Skeletal muscle satellite cell (primary cell): Measurements from ENCODE around the gene PKNOX1.
"Not testable (repeated sequence)": the region's sequence is repeated elsewhere in the genome, so short reads cannot be mapped to it uniquely, and the experiment has no call there.

Source experiments
- H3K27me3 ChIP-seq: 2 replicates; pipeline ENCODE4 v1.7.0; 2013; ENCODE audit warnings: low read length; ENCODE audit not compliant: control insufficient read depth, insufficient read depth
- H3K36me3 ChIP-seq: 2 replicates; pipeline ENCODE4 v1.7.0; 2013; ENCODE audit warnings: mild to moderate bottlenecking, control low read depth, low read length; ENCODE audit not compliant: insufficient read depth
- H3K4me1 ChIP-seq: 2 replicates; pipeline ENCODE4 v1.7.0; 2013; ENCODE audit warnings: low read length; ENCODE audit not compliant: control insufficient read depth, insufficient read depth
- H3K4me2 ChIP-seq: 2 replicates; pipeline ENCODE4 v1.7.0; 2013; ENCODE audit warnings: mild to moderate bottlenecking, low read length
- H3K4me3 ChIP-seq: 2 replicates; pipeline ENCODE4 v1.7.0; 2013; ENCODE audit warnings: low read length
- H3K9ac ChIP-seq: 2 replicates; pipeline ENCODE4 v1.7.0; 2013; ENCODE audit warnings: mild to moderate bottlenecking, low read depth, low read length, moderate library complexity
- H3K9me3 ChIP-seq: replicated peaks from 2 replicates; pipeline ENCODE4 v1.7.0; 2013; ENCODE audit warnings: mild to moderate bottlenecking, control low read depth, low read length

The PKNOX1 gene

GRCh38 chr21:42937034-42937940 lies 37.1 kb upstream of the PKNOX1 start:
- H3K4me2 ChIP-seq, H3K9me3 ChIP-seq, H3K36me3 ChIP-seq, H3K27me3 ChIP-seq, H3K4me3 ChIP-seq, H3K9ac ChIP-seq: not testable (repeated sequence)
- H3K4me1 ChIP-seq, result peaks cover 10% of the 10 kb centered on the region

- Histone ChIP-seq H3K9ac (no peak overlapping the region), H3K9me3 (no peaks in the 10 kb centered on the region), H3K4me2 (no peak overlapping the region), H3K4me1 (peaks cover 8% of the 10 kb centered on the region), H3K4me3 (no peak overlapping the region), H3K27me3 (no peaks in the 10 kb centered on the region), H3K36me3 (no peaks in the 10 kb centered on the region)
Measured at GRCh38 chr21:42937960-42938605, 36.3 kb upstream of the PKNOX1 start.

GRCh38 chr21:42938606-42938995 lies 35.8 kb upstream of the PKNOX1 start:
- H3K9ac ChIP-seq, H3K4me3 ChIP-seq, H3K9me3 ChIP-seq, H3K27me3 ChIP-seq, H3K4me1 ChIP-seq, H3K36me3 ChIP-seq, H3K4me2 ChIP-seq: not testable (repeated sequence)

- no peaks in the 10 kb centered on the region for H3K9me3 ChIP-seq
- H3K27me3 ChIP-seq, result no peaks in the 10 kb centered on the region
- peaks cover 6% of the 10 kb centered on the region for H3K4me1 ChIP-seq
- H3K4me2 ChIP-seq, result peak overlapping the region; percentile 85
- peak overlapping the region; percentile 62 for H3K9ac ChIP-seq
- no peaks in the 10 kb centered on the region for H3K36me3 ChIP-seq
- H3K4me3 ChIP-seq, result peak overlapping the region; percentile 57
Measured at GRCh38 chr21:42939582-42940413, 34.6 kb upstream of the PKNOX1 start.

- H3K4me3 ChIP-seq, result no peak overlapping the region
- H3K27me3 ChIP-seq, result no peaks in the 10 kb centered on the region
- no peak overlapping the region for H3K9ac ChIP-seq
- no peak overlapping the region for H3K4me2 ChIP-seq
- no peaks in the 10 kb centered on the region for H3K36me3 ChIP-seq
- no peaks in the 10 kb centered on the region for H3K9me3 ChIP-seq
- H3K4me1 ChIP-seq, result peaks cover 6% of the 10 kb centered on the region
Measured at GRCh38 chr21:42941696-42942085, 32.7 kb upstream of the PKNOX1 start.

GRCh38 chr21:42942244-42942643 lies 32.1 kb upstream of the PKNOX1 start:
- peaks cover 6% of the 10 kb centered on the region for H3K4me1 ChIP-seq
- H3K9me3 ChIP-seq, result no peaks in the 10 kb centered on the region
- no peak overlapping the region for H3K9ac ChIP-seq
- no peaks in the 10 kb centered on the region for H3K36me3 ChIP-seq
- H3K4me2 ChIP-seq, result no peak overlapping the region
- no peaks in the 10 kb centered on the region for H3K27me3 ChIP-seq
- no peak overlapping the region for H3K4me3 ChIP-seq

- H3K4me2 ChIP-seq, H3K27me3 ChIP-seq, H3K9me3 ChIP-seq, H3K9ac ChIP-seq, H3K4me1 ChIP-seq, H3K36me3 ChIP-seq, H3K4me3 ChIP-seq: not testable (repeated sequence)
Measured at GRCh38 chr21:42949094-42949755, 25.1 kb upstream of the PKNOX1 start.

- not testable (repeated sequence) for H3K4me2 ChIP-seq, H3K27me3 ChIP-seq, H3K4me1 ChIP-seq, H3K4me3 ChIP-seq, H3K36me3 ChIP-seq, H3K9me3 ChIP-seq, H3K9ac ChIP-seq
Measured at GRCh38 chr21:42951193-42951592, 23.2 kb upstream of the PKNOX1 start.

- H3K9ac ChIP-seq, result no peak overlapping the region
- H3K9me3 ChIP-seq, result no peaks in the 10 kb centered on the region
- H3K4me2 ChIP-seq, result no peak overlapping the region
- no peaks in the 10 kb centered on the region for H3K27me3 ChIP-seq
- H3K4me1 ChIP-seq, result no peaks in the 10 kb centered on the region
- no peak overlapping the region for H3K4me3 ChIP-seq
- H3K36me3 ChIP-seq, result no peaks in the 10 kb centered on the region
Measured at GRCh38 chr21:42956824-42957630, 17.3 kb upstream of the PKNOX1 start.

GRCh38 chr21:42958122-42958521 lies 16.2 kb upstream of the PKNOX1 start:
- H3K4me3 ChIP-seq, H3K4me2 ChIP-seq, H3K9me3 ChIP-seq, H3K9ac ChIP-seq, H3K4me1 ChIP-seq, H3K36me3 ChIP-seq, H3K27me3 ChIP-seq: not testable (repeated sequence)
